ENCODE results near the gene GOLGA8O. TPM values are rescaled to one million over a fixed set of nuclear protein-coding genes. Genes with fewer than 3 reads are reported as not detected.
"Not testable (repeated sequence)": the region's sequence is repeated elsewhere in the genome, so short reads cannot be mapped to it uniquely, and the experiment has no call there.

The GOLGA8O gene, protein sequence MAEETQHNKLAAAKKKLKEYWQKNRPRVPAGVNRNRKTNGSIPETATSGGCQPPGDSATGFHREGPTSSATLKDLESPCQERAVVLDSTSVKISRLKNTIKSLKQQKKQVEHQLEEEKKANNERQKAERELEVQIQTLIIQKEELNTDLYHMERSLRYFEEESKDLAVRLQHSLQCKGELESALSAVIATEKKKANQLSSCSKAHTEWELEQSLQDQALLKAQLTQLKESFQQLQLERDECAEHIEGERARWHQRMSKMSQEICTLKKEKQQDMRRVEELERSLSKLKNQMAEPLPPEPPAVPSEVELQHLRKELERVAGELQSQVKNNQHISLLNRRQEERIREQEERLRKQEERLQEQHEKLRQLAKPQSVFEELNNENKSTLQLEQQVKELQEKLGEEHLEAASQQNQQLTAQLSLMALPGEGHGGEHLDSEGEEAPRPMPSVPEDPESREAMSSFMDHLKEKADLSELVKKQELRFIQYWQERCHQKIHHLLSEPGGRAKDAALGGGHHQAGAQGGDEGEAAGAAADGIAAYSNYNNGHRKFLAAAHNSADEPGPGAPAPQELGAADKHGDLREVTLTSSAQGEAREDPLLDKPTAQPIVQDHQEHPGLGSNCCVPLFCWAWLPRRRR
- 0.46 TPM for total RNA-seq (ENCODE audit: unreplicated experiment)
- long read RNA-seq, result 0 reads

DNA sequence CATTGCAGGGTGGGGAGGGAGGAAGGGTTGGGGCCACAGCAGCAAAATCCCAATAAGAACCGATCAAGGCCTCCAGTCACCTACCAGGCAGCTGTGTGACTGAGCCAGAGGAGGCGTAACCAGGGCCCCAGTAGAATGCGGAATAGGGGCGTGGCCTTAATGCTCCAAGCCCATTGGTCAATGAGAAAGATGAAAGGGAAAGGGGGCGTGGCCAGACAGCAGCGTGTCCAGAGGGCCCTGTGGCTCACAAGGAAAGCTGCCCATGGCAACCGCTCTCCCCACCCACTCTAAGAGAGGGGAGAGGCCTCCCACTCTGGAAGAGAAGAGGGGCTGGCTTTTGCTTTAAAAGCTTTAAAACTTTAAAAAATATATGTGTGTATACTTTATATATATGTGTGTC, at the start of gene GOLGA8O:
GOLGA8O (minus strand) TSS at position 101 of the 400 bp plus-strand sequence; CDS start at position 3, 98 bp downstream.
- H3K4me1 Mint-ChIP-seq (ENCODE audit: unreplicated experiment); H3K9me3 Mint-ChIP-seq (ENCODE audit: unreplicated experiment); H3K27me3 Mint-ChIP-seq (ENCODE audit: unreplicated experiment); H3K4me3 Mint-ChIP-seq (ENCODE audit: unreplicated experiment); DNase-seq (ENCODE audit: low spot score); H3K36me3 Mint-ChIP-seq (ENCODE audit: low read depth, unreplicated experiment); H3K27ac Mint-ChIP-seq (ENCODE audit: unreplicated experiment): not testable (repeated sequence)

DNA sequence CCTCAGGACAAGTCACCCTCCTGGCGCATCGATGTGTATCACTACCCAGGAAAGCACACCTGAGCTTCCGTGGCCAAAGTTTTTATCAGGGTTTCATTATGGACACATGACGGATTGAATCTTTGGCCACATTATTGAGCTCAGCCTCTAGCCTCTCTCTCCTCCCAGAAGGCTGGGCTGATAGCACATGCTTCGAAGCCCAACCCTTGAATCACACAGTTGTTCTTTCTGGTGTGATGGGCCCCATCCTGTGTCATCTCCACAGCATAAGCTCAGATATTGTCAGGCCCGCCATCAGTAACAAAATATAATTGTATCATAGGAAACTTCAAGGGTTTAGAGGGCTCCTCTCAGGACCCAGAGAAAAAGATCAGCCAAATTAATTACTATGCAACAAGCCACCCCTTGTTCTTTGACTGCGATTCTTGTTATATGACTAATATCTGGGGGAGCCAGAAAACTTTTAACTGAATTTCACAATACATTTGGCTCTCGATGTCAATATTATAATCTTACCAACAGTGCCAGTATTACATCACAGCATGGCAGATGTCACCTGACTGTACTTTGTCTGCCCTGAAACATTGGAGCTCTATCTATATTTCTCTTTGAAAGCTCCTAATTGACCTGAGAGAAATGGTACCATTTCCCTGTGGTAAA, 48.8 kb upstream of the GOLGA8O start:
- H3K36me3 Mint-ChIP-seq (ENCODE audit: low read depth, unreplicated experiment); H3K27ac Mint-ChIP-seq (ENCODE audit: unreplicated experiment); H3K9me3 Mint-ChIP-seq (ENCODE audit: unreplicated experiment); H3K27me3 Mint-ChIP-seq (ENCODE audit: unreplicated experiment); H3K4me1 Mint-ChIP-seq (ENCODE audit: unreplicated experiment); H3K4me3 Mint-ChIP-seq (ENCODE audit: unreplicated experiment); DNase-seq (ENCODE audit: low spot score): not testable (repeated sequence)

DNA sequence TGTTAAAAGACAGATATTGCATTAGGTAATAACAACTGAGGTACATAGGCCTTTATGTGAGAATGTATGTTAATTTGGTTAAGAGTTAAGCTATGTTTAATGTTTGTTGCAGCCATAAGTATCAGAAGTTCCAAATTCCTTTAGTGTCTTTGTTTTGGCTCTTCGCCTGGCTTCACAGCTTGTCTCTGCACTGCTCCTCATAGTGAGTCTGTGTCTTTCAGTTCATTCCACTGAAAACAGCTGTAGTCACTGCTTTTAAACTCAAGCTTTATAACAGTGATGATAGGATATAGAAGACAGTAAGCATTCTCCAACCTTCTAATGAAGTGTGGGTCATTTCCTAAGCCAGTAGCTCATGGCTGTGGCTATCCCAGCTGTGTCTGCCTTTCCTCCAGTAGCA, 47.5 kb upstream of the GOLGA8O start:
- H3K4me1 Mint-ChIP-seq (ENCODE audit: unreplicated experiment); H3K27ac Mint-ChIP-seq (ENCODE audit: unreplicated experiment); H3K36me3 Mint-ChIP-seq (ENCODE audit: low read depth, unreplicated experiment); DNase-seq (ENCODE audit: low spot score); H3K4me3 Mint-ChIP-seq (ENCODE audit: unreplicated experiment); H3K9me3 Mint-ChIP-seq (ENCODE audit: unreplicated experiment); H3K27me3 Mint-ChIP-seq (ENCODE audit: unreplicated experiment): not testable (repeated sequence)

DNA sequence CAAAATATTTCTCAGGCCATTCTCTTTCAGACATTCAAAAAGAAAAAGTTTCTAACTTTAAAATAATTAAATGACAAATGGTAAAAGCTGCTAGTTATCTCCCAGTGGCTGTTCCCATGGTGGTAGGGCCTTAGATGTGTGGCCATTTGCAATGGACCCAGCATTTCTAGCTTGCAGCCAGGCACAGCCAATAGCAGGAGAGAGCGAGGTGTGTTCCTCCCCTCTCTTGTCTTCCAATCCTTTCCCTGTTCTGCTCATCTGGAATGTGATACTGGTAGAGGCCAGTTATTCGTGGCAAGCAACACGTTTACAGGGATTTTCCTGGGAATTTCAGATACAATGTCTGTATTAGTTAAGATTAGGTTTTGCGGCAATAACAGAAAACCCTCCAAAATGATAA, 37.3 kb upstream of the GOLGA8O start:
- not testable (repeated sequence) for H3K36me3 Mint-ChIP-seq (ENCODE audit: low read depth, unreplicated experiment); H3K4me1 Mint-ChIP-seq (ENCODE audit: unreplicated experiment); H3K27ac Mint-ChIP-seq (ENCODE audit: unreplicated experiment); H3K9me3 Mint-ChIP-seq (ENCODE audit: unreplicated experiment); DNase-seq (ENCODE audit: low spot score); H3K4me3 Mint-ChIP-seq (ENCODE audit: unreplicated experiment); H3K27me3 Mint-ChIP-seq (ENCODE audit: unreplicated experiment)

DNA sequence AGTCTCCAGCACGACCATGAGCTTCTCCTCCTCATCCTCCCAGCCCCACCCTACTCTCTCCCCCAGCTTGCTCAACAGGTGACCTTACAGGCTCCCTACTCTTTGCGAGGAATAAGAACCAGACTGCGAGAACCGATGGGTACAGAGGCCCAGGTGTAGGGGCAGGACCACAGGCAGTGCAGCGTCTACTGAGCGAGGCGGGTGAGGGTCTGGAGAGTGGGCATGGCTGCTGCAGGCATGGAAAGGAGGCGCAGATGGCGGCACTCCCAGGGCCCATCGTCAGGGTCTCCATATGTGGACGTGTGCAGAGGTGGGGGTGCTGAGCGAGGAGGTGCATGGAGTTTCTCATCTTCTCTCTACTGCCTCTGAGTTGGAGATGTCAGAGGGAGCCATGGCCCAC, 31.0 kb upstream of the GOLGA8O start:
- H3K36me3 Mint-ChIP-seq (ENCODE audit: low read depth, unreplicated experiment); DNase-seq (ENCODE audit: low spot score); H3K4me1 Mint-ChIP-seq (ENCODE audit: unreplicated experiment); H3K27ac Mint-ChIP-seq (ENCODE audit: unreplicated experiment); H3K27me3 Mint-ChIP-seq (ENCODE audit: unreplicated experiment); H3K4me3 Mint-ChIP-seq (ENCODE audit: unreplicated experiment); H3K9me3 Mint-ChIP-seq (ENCODE audit: unreplicated experiment): not testable (repeated sequence)

DNA sequence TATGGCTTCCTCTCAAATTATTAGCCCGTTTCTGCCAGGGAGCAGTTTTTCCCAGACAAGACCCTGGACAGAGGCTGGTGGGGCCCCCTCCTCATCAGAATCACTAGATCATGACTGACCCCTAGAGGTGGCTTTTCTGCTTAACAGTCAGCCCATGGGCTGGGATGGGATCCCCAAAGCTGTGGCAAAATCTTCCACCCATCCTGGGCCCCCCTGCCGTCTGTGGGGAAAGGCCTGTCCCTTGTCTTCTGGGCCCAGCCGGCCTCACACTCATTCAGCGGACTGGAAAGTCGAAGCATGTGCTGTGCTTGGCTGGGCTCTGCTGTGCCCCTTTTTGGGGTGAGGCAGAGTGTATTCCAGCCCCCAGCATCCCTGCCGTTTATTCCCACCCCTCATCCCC, 27.9 kb upstream of the GOLGA8O start:
- H3K27me3 Mint-ChIP-seq (ENCODE audit: unreplicated experiment); DNase-seq (ENCODE audit: low spot score); H3K9me3 Mint-ChIP-seq (ENCODE audit: unreplicated experiment): not testable (repeated sequence)

DNA sequence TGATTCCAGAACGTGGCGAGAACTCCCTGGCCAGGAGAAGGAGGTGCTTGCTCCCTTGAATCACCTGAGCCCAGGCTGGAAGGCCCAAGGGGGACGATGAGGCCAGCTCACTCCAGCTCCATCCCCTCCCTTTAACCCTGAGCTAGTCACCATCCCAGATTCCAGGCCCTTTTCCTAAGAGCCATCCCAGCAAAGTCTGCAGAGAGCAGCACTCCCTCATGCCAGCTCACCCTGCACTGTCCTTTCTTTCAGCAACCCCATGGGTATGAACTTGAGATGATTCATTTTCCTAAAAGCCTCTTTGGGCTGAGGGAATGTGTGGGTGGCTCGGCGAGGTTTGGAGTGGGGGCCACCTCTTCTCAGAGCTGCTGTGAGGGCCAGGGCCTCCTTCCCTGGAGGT, 26.2 kb upstream of the GOLGA8O start:
- not testable (repeated sequence) for H3K9me3 Mint-ChIP-seq (ENCODE audit: unreplicated experiment); DNase-seq (ENCODE audit: low spot score); H3K27ac Mint-ChIP-seq (ENCODE audit: unreplicated experiment); H3K36me3 Mint-ChIP-seq (ENCODE audit: low read depth, unreplicated experiment); H3K4me3 Mint-ChIP-seq (ENCODE audit: unreplicated experiment); H3K4me1 Mint-ChIP-seq (ENCODE audit: unreplicated experiment); H3K27me3 Mint-ChIP-seq (ENCODE audit: unreplicated experiment)

More for the DNA sequence above, 27.9 kb upstream of the GOLGA8O start:
- not testable (repeated sequence) for H3K4me3 Mint-ChIP-seq (ENCODE audit: unreplicated experiment); H3K27ac Mint-ChIP-seq (ENCODE audit: unreplicated experiment); H3K36me3 Mint-ChIP-seq (ENCODE audit: low read depth, unreplicated experiment); H3K4me1 Mint-ChIP-seq (ENCODE audit: unreplicated experiment)

DNA sequence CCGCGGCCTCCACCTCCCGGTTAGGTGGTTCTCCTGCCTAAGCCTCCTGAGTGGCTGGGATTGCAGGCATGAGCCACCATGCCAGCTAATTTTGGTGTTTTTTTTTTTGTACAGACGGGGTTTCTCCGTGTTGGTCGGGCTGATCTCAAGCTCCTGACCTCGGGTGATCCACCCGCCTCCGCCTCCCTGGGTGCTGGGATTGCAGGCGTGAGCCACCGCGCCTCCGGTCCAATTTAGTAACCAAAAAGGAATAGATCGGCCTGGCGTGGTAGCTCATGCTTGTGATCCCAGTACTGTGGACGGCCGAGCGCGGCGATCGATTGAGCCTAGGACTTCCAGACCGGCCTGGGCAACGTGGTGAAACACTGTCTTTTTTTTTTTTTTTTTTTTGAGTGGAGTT, 12.6 kb upstream of the GOLGA8O start:
- not testable (repeated sequence) for H3K27me3 Mint-ChIP-seq (ENCODE audit: unreplicated experiment); H3K36me3 Mint-ChIP-seq (ENCODE audit: low read depth, unreplicated experiment); H3K9me3 Mint-ChIP-seq (ENCODE audit: unreplicated experiment); H3K4me1 Mint-ChIP-seq (ENCODE audit: unreplicated experiment); H3K27ac Mint-ChIP-seq (ENCODE audit: unreplicated experiment); DNase-seq (ENCODE audit: low spot score); H3K4me3 Mint-ChIP-seq (ENCODE audit: unreplicated experiment)

DNA sequence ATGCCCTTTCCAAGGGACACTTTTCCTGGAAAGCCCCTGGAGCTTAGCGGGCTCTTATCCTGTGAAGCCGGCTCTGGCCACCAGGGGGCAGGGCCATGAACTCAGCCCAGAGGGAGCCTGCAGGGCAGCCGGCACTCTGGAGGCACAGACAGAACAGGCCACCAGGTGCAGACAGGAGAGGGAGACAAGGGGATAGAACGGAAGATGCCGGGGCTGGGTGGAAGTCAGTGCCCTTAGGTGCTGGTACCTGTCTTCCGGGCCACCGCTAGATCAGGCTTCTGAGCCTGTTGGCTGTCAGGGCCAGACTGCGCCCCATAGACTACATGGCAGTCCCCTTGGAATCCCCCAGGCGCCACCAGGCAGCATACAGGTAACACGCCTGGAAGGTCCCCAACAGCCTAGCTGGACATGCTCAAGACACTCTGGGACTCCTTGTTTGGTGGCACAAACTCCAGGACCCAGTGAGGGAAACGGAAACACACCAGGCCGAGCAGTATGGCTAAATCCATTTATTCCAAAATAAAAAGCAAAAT, 14.9 kb downstream of the GOLGA8O start:
- H3K27ac Mint-ChIP-seq (ENCODE audit: unreplicated experiment); H3K4me1 Mint-ChIP-seq (ENCODE audit: unreplicated experiment); H3K27me3 Mint-ChIP-seq (ENCODE audit: unreplicated experiment); DNase-seq (ENCODE audit: low spot score); H3K9me3 Mint-ChIP-seq (ENCODE audit: unreplicated experiment); H3K4me3 Mint-ChIP-seq (ENCODE audit: unreplicated experiment); H3K36me3 Mint-ChIP-seq (ENCODE audit: low read depth, unreplicated experiment): not testable (repeated sequence)

DNA sequence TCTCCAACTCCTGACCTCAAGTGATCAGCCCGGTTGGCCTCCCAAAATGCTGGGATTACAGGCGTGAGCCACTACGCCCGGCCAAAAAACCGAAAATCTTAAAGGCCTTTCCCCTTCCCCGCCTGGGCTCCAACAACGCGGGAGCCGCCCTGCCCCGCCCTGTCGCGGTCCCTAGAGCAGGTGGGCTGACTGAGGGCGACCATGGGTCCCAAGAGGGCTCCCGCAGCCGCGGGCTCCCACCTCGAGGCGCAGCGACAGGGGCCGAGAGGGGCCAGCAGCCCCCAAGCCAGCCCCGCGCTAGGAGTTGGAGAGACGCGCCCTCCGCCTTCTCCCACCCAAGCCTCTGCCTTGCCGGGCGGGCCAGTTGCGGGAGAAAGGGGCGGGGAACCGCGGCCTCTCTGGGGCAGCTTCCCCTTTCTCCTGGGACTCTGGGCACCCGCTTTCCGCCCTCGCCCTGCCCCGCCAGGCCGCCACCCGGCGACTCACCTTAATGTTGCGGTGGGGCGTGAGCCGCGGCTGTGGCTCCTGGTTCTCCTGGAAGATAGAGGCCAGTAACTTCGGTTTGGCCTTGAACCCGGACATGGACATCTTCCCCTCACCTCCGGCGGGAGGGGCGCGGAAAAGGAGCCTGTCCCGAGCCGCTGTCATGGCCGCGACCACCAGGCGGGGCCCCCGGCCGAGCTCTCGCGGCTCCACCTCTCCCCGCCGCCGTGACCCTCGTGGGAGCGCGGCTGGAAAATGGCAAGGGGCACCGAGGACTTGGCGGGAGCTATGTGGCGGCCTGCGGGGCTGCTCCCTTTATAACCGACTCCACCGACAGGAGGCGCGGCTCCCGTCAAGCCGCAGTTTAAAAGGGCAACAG, 21.1 kb downstream of the GOLGA8O start:
- not testable (repeated sequence) for H3K27me3 Mint-ChIP-seq (ENCODE audit: unreplicated experiment); H3K27ac Mint-ChIP-seq (ENCODE audit: unreplicated experiment); H3K4me1 Mint-ChIP-seq (ENCODE audit: unreplicated experiment); H3K4me3 Mint-ChIP-seq (ENCODE audit: unreplicated experiment); H3K9me3 Mint-ChIP-seq (ENCODE audit: unreplicated experiment); H3K36me3 Mint-ChIP-seq (ENCODE audit: low read depth, unreplicated experiment); DNase-seq (ENCODE audit: low spot score)

DNA sequence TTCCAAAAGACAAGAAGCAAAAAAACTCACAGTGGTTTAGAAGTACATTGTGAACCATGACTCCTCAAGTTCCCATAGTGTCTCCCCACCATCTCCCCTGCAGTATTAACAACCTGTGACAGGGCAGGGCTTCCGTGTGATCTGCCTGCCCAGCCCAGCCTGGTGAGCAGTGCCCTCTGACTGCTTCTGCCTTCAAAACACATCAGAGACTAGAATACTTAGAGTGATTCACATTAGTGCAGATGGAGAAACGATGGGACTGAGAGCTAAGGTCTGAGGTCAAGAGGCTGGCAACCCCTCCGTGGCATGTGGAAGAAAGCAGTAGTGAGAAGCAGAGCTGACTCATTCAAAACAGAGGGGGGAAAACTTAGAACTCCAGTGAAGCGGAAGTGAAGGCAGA, 27.8 kb downstream of the GOLGA8O start:
- not testable (repeated sequence) for H3K4me3 Mint-ChIP-seq (ENCODE audit: unreplicated experiment); H3K27me3 Mint-ChIP-seq (ENCODE audit: unreplicated experiment); H3K27ac Mint-ChIP-seq (ENCODE audit: unreplicated experiment); H3K36me3 Mint-ChIP-seq (ENCODE audit: low read depth, unreplicated experiment); H3K4me1 Mint-ChIP-seq (ENCODE audit: unreplicated experiment); H3K9me3 Mint-ChIP-seq (ENCODE audit: unreplicated experiment); DNase-seq (ENCODE audit: low spot score)

Data from endothelial cell (in vitro differentiated cells).